Testis (tissue), 3 donors: Measurements from ENCODE around the gene CDH10. TPM values are rescaled to one million over a fixed set of nuclear protein-coding genes. Genes with fewer than 3 reads are reported as not detected.

Experiments used
- DNase-seq: peaks from one replicate; pipeline ENCODE4 v3.0.0-alpha.2; 2019
- H3K27ac ChIP-seq, 2 donors: fragments of 200-600 bp; sonication (generic); one replicate each; pipeline ENCODE4 v1.5.1; 2019
- H3K27me3 ChIP-seq: fragments of 200-600 bp; sonication (generic); one replicate; pipeline ENCODE4 v1.5.1; 2019
- H3K36me3 ChIP-seq: fragments of 200-600 bp; sonication (generic); one replicate; pipeline ENCODE4 v1.5.1; 2017; ENCODE audit warnings: low read depth; ENCODE audit errors: missing control alignments
- H3K4me1 ChIP-seq: fragments of 200-600 bp; sonication (generic); one replicate; pipeline ENCODE4 v1.5.1; 2019
- H3K4me3 ChIP-seq, 2 donors: fragments of 200-600 bp; sonication (generic); one replicate each; pipeline ENCODE4 v1.5.1; 2017 to 2019
- H3K9me3 ChIP-seq: fragments of 200-600 bp; sonication (generic); one replicate; pipeline ENCODE4 v1.5.1; 2017
- CTCF ChIP-seq, 3 experiments: fragments of 450-650 bp in 2 of 3; fragments of 200-600 bp in 1 of 3; sonication (generic) in 1 of 3; IDR thresholded peaks; one replicate each; pipeline ENCODE4 v1.5.1; 2016 to 2019; ENCODE audit warnings: antibody characterized with exemption in 3 of 3, mild to moderate bottlenecking in 2 of 3, moderate library complexity in 1 of 3
- POLR2A ChIP-seq: fragments of 450-650 bp; IDR thresholded peaks from one replicate; pipeline ENCODE4 v1.6.1; 2017; ENCODE audit warnings: antibody characterized with exemption, mild to moderate bottlenecking, moderate library complexity
- WGBS, 2 donors: methylation state at CpG; one replicate each; pipeline ENCODE4 v1.1.5; 2018; 5-methylcytosine and 5-hydroxymethylcytosine counted together
- intact Hi-C: fragments of 100-400 bp; cut with DNase I; formaldehyde crosslinking; loops from one replicate; pipeline ENCODE4 v1.15.1; 2023; ENCODE audit warnings: low total_unique reads
- polyA plus RNA-seq: library from polyadenylated mRNA; stranded (reverse); fragments of 350-450 nt; fragmentation: Illumina TruSeq; extraction: RNeasy Lipid Tissue Mini Kit (QIAGEN cat#74804); gene quantifications from one replicate; pipeline ENCODE4 v1.2.3, GENCODE V29; 2014; ENCODE audit warnings: low read depth, low replicate concordance; ENCODE audit not compliant: insufficient read depth
- small RNA-seq, 2 donors: library from RNA; depleted of rRNA; stranded (forward); fragments of <200 nt; gene quantifications; one replicate each; pipeline ENCODE3, GENCODE V24; 2016
- total RNA-seq, 2 donors: library from RNA; depleted of rRNA; stranded (reverse); fragments of >200 nt; gene quantifications; one replicate each; pipeline ENCODE4 v1.2.3, GENCODE V29; 2016

CDH10 gene
- total and polyA plus RNA-seq, 3 donors from 2014 or later, result 0.74 to 1.4 (median 0.84) TPM

DNA sequence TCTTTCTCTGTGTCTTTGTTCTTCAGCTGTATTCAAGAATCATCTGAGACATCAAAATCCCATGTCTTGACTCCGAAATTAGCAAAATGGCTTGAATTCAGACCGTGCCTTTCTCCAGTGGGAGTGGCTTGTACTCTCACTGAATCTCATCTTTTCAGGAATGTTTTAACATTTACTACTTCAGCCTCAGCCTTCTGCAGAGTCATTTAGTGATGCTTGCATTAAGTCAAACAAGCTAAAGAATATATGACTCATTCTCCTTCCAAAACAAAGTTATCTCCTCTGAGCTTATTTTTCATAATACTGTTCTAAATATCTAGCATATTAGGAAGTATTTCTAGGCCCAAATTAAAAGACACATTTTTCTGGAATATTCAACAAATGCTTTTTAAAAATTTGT, 205.3 kb downstream of the CDH10 start:
- WGBS, 2 donors, result 69 to 76% methylated on average over 2 of the region's 2 CpGs
- intact Hi-C loops, result no loop called here
- Histone ChIP-seq H3K27me3 (no peaks in the 10 kb centered on the region), H3K9me3 (no peaks in the 10 kb centered on the region), H3K27ac (no peak overlapping the region), H3K4me3 (no peak overlapping the region), H3K4me1 (no peaks in the 10 kb centered on the region), H3K36me3 (no peaks in the 10 kb centered on the region)
- TF ChIP-seq POLR2A (no peak), CTCF (IDR thresholded peaks at IDR 0.05) (no peak)
- DNase-seq, result no peak

Small RNA genes within 50 kb of the gene (small RNA-seq; reads per million reads assigned to genes)
- 0 reads per million in 2 donors for gene AC091885.1
- 0 reads per million in 2 donors for gene RF00017
